HepG2 (cell line): Measurements from ENCODE around the gene GRK6.

Experiments used
- ADNP ChIP-seq: sonication (generic); formaldehyde crosslinking; IDR thresholded peaks from 2 replicates; pipeline ENCODE4 v1.4.0; 2020; ENCODE audit warnings: missing genetic modification reagents
- ZFP36 ChIP-seq: fragments of 150-350 bp; IDR thresholded peaks from 2 replicates; pipeline ENCODE4 v1.6.1; 2018; ENCODE audit warnings: borderline replicate concordance, low read length, low read depth; ENCODE audit not compliant: partially characterized antibody
- ZNF850 ChIP-seq: sonication (generic); formaldehyde crosslinking; conservative IDR thresholded peaks from 2 replicates; pipeline ENCODE4 v1.9.0; 2021; ENCODE audit warnings: mild to moderate bottlenecking, missing genetic modification reagents
- TF ChIP-seq, protein P1 (sequence below): sonication (generic); formaldehyde crosslinking; IDR thresholded peaks from 2 replicates; pipeline ENCODE4 v1.4.0; 2020; ENCODE audit warnings: missing genetic modification reagents
- TF ChIP-seq, protein P2 (sequence below): sonication (generic); formaldehyde crosslinking; IDR thresholded peaks from 2 replicates; pipeline ENCODE4 v1.4.0; 2020; ENCODE audit warnings: missing genetic modification reagents

DNA sequence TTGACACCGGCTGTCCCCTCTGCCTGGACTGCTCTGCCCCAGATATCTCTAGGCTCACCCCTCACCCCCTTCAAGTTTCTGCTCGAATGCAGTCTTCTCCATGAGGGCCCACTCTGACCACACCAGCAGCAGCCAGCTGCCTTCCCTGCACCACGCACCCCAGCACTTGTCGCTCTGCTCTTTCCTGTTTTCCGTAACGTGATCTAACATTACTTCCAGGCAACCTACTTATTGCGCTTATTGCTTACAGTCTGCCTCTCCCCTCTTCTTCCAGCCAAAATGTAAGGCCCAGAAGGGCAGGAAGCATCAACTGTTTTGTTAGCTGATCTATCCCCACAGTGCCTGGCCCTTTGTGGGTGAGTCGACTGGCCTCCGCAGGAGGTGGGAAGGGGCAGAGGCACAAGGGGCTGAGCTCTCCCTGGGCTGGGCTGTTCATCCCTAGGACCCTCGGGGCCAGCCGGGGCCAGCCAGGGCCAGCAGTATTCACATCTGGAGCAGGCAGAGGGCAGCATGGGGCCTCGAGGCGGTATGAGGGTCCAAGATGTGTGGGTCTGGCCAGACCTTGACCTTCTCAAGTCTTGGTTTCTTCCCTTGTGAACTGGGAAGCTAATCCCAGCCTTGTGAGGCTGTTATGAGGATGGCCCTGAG lies 58.5 kb downstream of the GRK6 start:
- no peak for TF ChIP-seq ZFP36
- no peak for TF ChIP-seq ZNF850
- no peak for TF ChIP-seq ADNP (CRISPR knock-in tag)
- TF ChIP-seq, protein P1, sequence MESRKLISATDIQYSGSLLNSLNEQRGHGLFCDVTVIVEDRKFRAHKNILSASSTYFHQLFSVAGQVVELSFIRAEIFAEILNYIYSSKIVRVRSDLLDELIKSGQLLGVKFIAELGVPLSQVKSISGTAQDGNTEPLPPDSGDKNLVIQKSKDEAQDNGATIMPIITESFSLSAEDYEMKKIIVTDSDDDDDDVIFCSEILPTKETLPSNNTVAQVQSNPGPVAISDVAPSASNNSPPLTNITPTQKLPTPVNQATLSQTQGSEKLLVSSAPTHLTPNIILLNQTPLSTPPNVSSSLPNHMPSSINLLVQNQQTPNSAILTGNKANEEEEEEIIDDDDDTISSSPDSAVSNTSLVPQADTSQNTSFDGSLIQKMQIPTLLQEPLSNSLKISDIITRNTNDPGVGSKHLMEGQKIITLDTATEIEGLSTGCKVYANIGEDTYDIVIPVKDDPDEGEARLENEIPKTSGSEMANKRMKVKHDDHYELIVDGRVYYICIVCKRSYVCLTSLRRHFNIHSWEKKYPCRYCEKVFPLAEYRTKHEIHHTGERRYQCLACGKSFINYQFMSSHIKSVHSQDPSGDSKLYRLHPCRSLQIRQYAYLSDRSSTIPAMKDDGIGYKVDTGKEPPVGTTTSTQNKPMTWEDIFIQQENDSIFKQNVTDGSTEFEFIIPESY, result no peak
- TF ChIP-seq, protein P2, sequence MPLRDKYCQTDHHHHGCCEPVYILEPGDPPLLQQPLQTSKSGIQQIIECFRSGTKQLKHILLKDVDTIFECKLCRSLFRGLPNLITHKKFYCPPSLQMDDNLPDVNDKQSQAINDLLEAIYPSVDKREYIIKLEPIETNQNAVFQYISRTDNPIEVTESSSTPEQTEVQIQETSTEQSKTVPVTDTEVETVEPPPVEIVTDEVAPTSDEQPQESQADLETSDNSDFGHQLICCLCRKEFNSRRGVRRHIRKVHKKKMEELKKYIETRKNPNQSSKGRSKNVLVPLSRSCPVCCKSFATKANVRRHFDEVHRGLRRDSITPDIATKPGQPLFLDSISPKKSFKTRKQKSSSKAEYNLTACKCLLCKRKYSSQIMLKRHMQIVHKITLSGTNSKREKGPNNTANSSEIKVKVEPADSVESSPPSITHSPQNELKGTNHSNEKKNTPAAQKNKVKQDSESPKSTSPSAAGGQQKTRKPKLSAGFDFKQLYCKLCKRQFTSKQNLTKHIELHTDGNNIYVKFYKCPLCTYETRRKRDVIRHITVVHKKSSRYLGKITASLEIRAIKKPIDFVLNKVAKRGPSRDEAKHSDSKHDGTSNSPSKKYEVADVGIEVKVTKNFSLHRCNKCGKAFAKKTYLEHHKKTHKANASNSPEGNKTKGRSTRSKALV (CRISPR knock-in tag), result no peak
